Spleen (tissue), 11 donors: ENCODE data around the gene HOGA1. TPM values are rescaled to one million over a fixed set of nuclear protein-coding genes. Genes with fewer than 3 reads are reported as not detected.
"Not testable (repeated sequence)": the region's sequence is repeated elsewhere in the genome, so short reads cannot be mapped to it uniquely, and the experiment has no call there.

Experiments used
- DNase-seq: peaks from one replicate; pipeline ENCODE4 v3.0.0-alpha.2; 2020
- H3K27ac ChIP-seq, 8 donors: fragments of 200-600 bp; sonication (generic) in 7 of 8; 1 replicate in 4 of 8; 2 replicates in 4 of 8; pipeline versions ENCODE4 v1.5.0 to v1.8.0; 2016 to 2021; ENCODE audit warnings: inconsistent platforms in 4 of 8, mild to moderate bottlenecking in 4 of 8, moderate library complexity in 1 of 8
- H3K27me3 ChIP-seq, 7 donors: fragments of 200-600 bp; sonication (generic) in 6 of 7; replicated peaks in 1 of 7; 1 replicate in 4 of 7; 2 replicates in 3 of 7; pipeline versions ENCODE4 v1.5.0 to v1.8.0; 2016 to 2021; ENCODE audit warnings: inconsistent platforms in 3 of 7, mild to moderate bottlenecking in 1 of 7
- H3K36me3 ChIP-seq, 6 donors: fragments of 200-600 bp; sonication (generic) in 5 of 6; 1 replicate in 4 of 6; 2 replicates in 2 of 6; pipeline versions ENCODE4 v1.5.0 to v1.8.0; 2016 to 2021; ENCODE audit warnings: inconsistent platforms in 2 of 6
- H3K4me1 ChIP-seq, 6 donors: fragments of 200-600 bp; sonication (generic) in 5 of 6; 1 replicate in 3 of 6; 2 replicates in 3 of 6; pipeline versions ENCODE4 v1.5.0 to v1.8.0; 2016 to 2021; ENCODE audit warnings: inconsistent platforms in 3 of 6
- H3K4me3 ChIP-seq, 8 donors: fragments of 200-600 bp; sonication (generic) in 7 of 8; 1 replicate in 4 of 8; 2 replicates in 4 of 8; pipeline versions ENCODE4 v1.5.0 to v1.8.0; 2016 to 2021; ENCODE audit warnings: inconsistent platforms in 4 of 8, mild to moderate bottlenecking in 4 of 8, moderate library complexity in 2 of 8
- H3K9me3 ChIP-seq, 8 donors: fragments of 200-600 bp; sonication (generic) in 7 of 8; 1 replicate in 4 of 8; 2 replicates in 4 of 8; pipeline versions ENCODE4 v1.5.0 to v1.8.0; 2016 to 2021; ENCODE audit warnings: inconsistent platforms in 4 of 8
- CTCF ChIP-seq, 11 experiments: fragments of 200-600 bp in 7 of 11; fragments of 450-650 bp in 4 of 11; sonication (generic) in 4 of 11; IDR thresholded peaks in 8 of 11; conservative IDR thresholded peaks in 3 of 11; 1 replicate in 7 of 11; 2 replicates in 4 of 11; pipeline versions ENCODE4 v1.4.0 to v1.8.0; 2016 to 2021; ENCODE audit warnings: antibody characterized with exemption in 11 of 11, inconsistent platforms in 4 of 11, mild to moderate bottlenecking in 1 of 11
- POLR2A ChIP-seq, 3 donors: fragments of 450-650 bp; IDR thresholded peaks; one replicate each; pipeline ENCODE4 v1.5.1; 2017; ENCODE audit warnings: antibody characterized with exemption in 3 of 3, mild to moderate bottlenecking in 1 of 3
- POLR2AphosphoS5 ChIP-seq, 3 donors: sonication (generic); formaldehyde crosslinking; IDR thresholded peaks; one replicate each; pipeline ENCODE4 v1.5.1; 2017; ENCODE audit warnings: antibody characterized with exemption in 3 of 3
- WGBS, 5 donors: extraction: QIAGEN DNeasy Blood & Tissue Kit in 3 of 5; methylation state at CpG; one replicate each; pipeline versions ENCODE4 v1.1.5 to v1.1.7; 2013 to 2018; 5-methylcytosine and 5-hydroxymethylcytosine counted together
- intact Hi-C: fragments of 100-400 bp; cut with DNase I; formaldehyde crosslinking; loops from one replicate; pipeline ENCODE4 v1.15.0; 2023; ENCODE audit warnings: low total_unique reads
- polyA plus RNA-seq, 3 donors: library from polyadenylated mRNA; stranded (reverse); fragments of 200-250 nt; gene quantifications; one replicate each; pipeline ENCODE4 v1.2.1, GENCODE V29; 2013
- total RNA-seq, 7 donors: library from RNA; depleted of rRNA in 3 of 7; stranded (reverse); fragments of >200 nt in 3 of 7; fragmentation: NEBNext Ultra II Directional in 4 of 7; extraction: Animal tissue kit (Norgen Biotek cat#: 25700) in 4 of 7; gene quantifications; one replicate each; pipeline versions ENCODE4 v1.1.0 to v1.2.1, GENCODE V29; 2016 to 2021
- donor health status: healthy with polysubstance abuse.
- donor health status: DM: no; HTN: no; CAD: no; lungs with moderate emphysema.
- donor health status: DM: no; HTN: no; CAD: no.
- donor health status: Bipolar disorder and iron deficiency.
- donor health status: healthy.
- donor health status: DM: no; HTN: no; CAD: no.
- donor health status: DM: yes; HTN: yes; CAD: no.

HOGA1 gene
- total and polyA plus RNA-seq, 10 donors: 0.11 to 0.42 (median 0.19) TPM; not detected in 5

DNA sequence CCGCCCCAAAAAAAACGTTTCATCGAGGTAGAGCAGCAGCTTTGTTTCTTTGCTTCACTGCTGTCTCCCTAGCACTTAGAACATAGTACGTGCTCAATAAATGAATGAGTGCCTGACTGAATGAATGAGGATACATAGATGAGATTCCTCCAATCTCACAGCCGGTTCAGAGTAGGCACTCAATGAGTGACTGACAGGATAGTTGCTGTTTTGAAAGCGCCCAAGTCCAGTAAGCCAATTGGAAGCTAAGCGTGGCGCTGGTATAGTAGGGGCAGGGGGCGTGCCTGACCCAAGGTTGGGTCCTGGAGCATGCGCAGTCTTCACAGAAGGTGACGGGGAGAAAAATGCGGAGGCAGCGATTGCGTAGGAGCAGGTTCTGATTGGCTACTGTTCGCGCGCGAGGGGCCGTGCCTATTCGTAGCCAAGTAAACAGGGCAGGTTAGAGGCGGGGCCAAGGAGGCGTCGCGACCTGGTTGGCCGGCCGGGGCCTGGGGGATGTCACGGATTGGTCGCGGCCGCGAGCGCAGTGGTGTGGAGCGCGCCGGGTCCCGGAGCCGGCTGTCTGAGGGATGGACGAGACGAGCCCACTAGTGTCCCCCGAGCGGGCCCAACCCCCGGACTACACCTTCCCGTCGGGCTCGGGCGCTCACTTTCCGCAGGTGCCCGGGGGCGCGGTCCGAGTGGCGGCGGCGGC, 56.1 kb downstream of the HOGA1 start, which contains the start of gene PI4K2A:
TSS of gene PI4K2A (plus strand) at position 498 of the 694 bp plus-strand sequence. CDS start at position 570, 72 bp downstream.
- Histone ChIP-seq H3K27ac (peak within 1 kb of the TSS; percentile 31 to 95 (median 90)), H3K9me3 (no peaks in the 10 kb centered on the region), H3K36me3 (peaks cover 0 to 20% (median 3%) of the 10 kb centered on the region in 6 donors), H3K4me1 (peaks cover 11 to 33% (median 19%) of the 10 kb centered on the region in 6 donors), H3K4me3 (peak within 1 kb of the TSS; percentile 42 to 95 (median 80)), H3K27me3 (no peaks in the 10 kb centered on the region)
- peak in 1 of 3 donors; percentile 56 for TF ChIP-seq POLR2A (IDR thresholded peaks at IDR 0.05)
- TF ChIP-seq POLR2AphosphoS5 (IDR thresholded peaks at IDR 0.05): peak; percentile 88 to 96 (median 94)
- peak in 4 of 11 experiments; percentile 10 to 47 (median 28) for TF ChIP-seq CTCF (IDR thresholded peaks at IDR 0.05 in 8 of 11, conservative IDR thresholded peaks at IDR 0.05 in 3 of 11)
- DNase-seq: peak; percentile 99
- 2 to 3% (median 3%) methylated on average over 27 to 54 of the region's 54 CpGs for WGBS, 5 donors
- intact Hi-C loops: no loop called here

DNA sequence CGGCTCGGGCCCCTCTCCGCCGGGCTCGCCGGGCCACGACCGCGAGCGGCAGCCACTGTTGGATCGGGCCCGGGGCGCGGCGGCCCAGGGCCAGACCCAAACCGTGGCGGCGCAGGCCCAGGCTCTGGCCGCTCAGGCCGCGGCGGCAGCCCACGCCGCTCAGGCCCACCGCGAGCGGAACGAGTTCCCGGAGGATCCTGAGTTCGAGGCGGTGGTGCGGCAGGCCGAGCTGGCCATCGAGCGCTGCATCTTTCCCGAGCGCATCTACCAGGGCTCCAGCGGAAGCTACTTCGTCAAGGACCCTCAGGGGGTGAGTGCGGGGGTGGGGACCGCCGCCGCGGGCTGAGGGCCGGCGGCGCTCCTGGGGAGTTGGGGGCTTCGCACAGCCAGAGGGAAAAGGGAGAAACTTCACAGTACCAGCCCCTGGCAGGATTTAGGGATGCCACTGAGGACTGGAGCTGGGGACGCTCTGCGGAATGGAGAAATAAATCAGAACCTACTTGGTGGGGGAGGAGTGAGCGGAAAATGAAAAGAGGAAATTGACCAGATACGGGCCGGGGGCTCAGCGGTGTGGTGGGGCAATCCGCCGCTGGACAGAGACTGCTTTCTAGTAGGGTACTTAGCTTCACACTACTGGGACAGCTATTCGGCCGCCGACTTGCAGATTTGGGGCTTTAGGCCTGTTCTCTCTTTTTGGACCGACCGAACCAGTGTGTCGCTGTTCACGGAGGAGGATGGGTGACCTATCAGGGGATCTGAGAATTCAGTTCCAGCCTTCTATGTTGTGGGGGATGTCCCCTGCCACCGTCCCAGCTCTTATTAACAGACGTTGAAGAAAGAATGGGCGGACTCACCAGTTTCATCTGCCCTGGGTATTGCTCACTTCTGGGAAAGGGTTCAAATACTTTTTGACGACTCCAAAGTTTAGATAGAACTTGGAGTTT, 57.0 kb downstream of the HOGA1 start:
- TF ChIP-seq POLR2A (IDR thresholded peaks at IDR 0.05): no peak
- no peak for TF ChIP-seq CTCF (IDR thresholded peaks at IDR 0.05 in 8 of 11, conservative IDR thresholded peaks at IDR 0.05 in 3 of 11)
- peak in 1 of 3 donors; percentile 23 for TF ChIP-seq POLR2AphosphoS5 (IDR thresholded peaks at IDR 0.05)
- H3K9me3 ChIP-seq: no peaks in the 10 kb centered on the region
- 2 to 4% (median 2%) methylated on average over 30 to 67 of the region's 67 CpGs for WGBS, 5 donors
- H3K4me3 ChIP-seq: peak overlapping the region; percentile 42 to 95 (median 80)
- peak; percentile 85 for DNase-seq
- H3K4me1 ChIP-seq: peaks cover 11 to 38% (median 19%) of the 10 kb centered on the region in 6 donors
- no peaks in the 10 kb centered on the region for H3K27me3 ChIP-seq
- H3K36me3 ChIP-seq: peaks cover 0 to 26% (median 3%) of the 10 kb centered on the region in 6 donors
- peak overlapping the region; percentile 31 to 95 (median 90) for H3K27ac ChIP-seq
- intact Hi-C loops: no loop called here

- H3K9me3 ChIP-seq, H3K27me3 ChIP-seq, H3K27ac ChIP-seq, DNase-seq, intact Hi-C loops: not testable (repeated sequence)
- WGBS, 5 donors: 86 to 96% (median 91%) methylated on average over 13 of the region's 13 CpGs
- H3K36me3 ChIP-seq: peaks cover 0 to 33% (median 3%) of the 10 kb centered on the region in 6 donors
- H3K4me1 ChIP-seq: peaks cover 11 to 47% (median 24%) of the 10 kb centered on the region in 6 donors
- peak overlapping the region in 2 of 8 donors; percentile 89 to 95 for H3K4me3 ChIP-seq
These were observed 58.4 kb downstream of the HOGA1 start for GRCh38 chr10:97642471-97643159.

- peaks cover 13 to 56% (median 30%) of the 10 kb centered on the region in 6 donors for H3K4me1 ChIP-seq
- WGBS, 5 donors: 92 to 98% (median 96%) methylated on average over 4 of the region's 4 CpGs
- intact Hi-C loops: no loop called here
- TF ChIP-seq POLR2AphosphoS5 (IDR thresholded peaks at IDR 0.05) (no peak), CTCF (IDR thresholded peaks at IDR 0.05 in 8 of 11, conservative IDR thresholded peaks at IDR 0.05 in 3 of 11) (no peak), POLR2A (IDR thresholded peaks at IDR 0.05) (no peak)
- no peak overlapping the region for H3K27ac ChIP-seq
- no peak for DNase-seq
- H3K9me3 ChIP-seq: no peaks in the 10 kb centered on the region
- H3K27me3 ChIP-seq: no peaks in the 10 kb centered on the region
- H3K36me3 ChIP-seq: peaks cover 0 to 33% (median 3%) of the 10 kb centered on the region in 6 donors
- H3K4me3 ChIP-seq: no peak overlapping the region
These were observed 59.3 kb downstream of the HOGA1 start for GRCh38 chr10:97643441-97643985.
